Large intestine (tissue), 3 donors: ENCODE data around the gene VPS16. TPM values are rescaled to one million over a fixed set of nuclear protein-coding genes. Genes with fewer than 3 reads are reported as not detected.
"Not testable (repeated sequence)": the region's sequence is repeated elsewhere in the genome, so short reads cannot be mapped to it uniquely, and the experiment has no call there.

ENCODE experiments used
- DNase-seq, 2 donors: peaks; one replicate each; pipeline versions ENCODE4 v3.0.0 to v3.0.0-alpha.2; 2013
- H3K27ac ChIP-seq: one replicate; pipeline ENCODE4 v1.5.1; 2013; ENCODE audit warnings: low read length
- H3K27me3 ChIP-seq: 2 replicates; pipeline ENCODE4 v1.6.1; 2013; ENCODE audit warnings: low read length; ENCODE audit not compliant: control insufficient read depth, insufficient read depth
- H3K36me3 ChIP-seq: 2 replicates; pipeline ENCODE4 v1.6.1; 2013; ENCODE audit warnings: low read length; ENCODE audit not compliant: control insufficient read depth, insufficient read depth
- H3K4me1 ChIP-seq: one replicate; pipeline ENCODE4 v1.6.1; 2013; ENCODE audit warnings: low read length; ENCODE audit not compliant: control insufficient read depth, insufficient read depth
- H3K4me3 ChIP-seq: one replicate; pipeline ENCODE4 v1.5.1; 2013; ENCODE audit warnings: low read length
- H3K9me3 ChIP-seq: one replicate; pipeline ENCODE4 v1.6.1; 2013; ENCODE audit warnings: mild to moderate bottlenecking, low read depth, low read length, moderate library complexity; ENCODE audit not compliant: control insufficient read depth
- WGBS: methylation state at CpG from one replicate; pipeline ENCODE4 v1.1.5; 2013; ENCODE audit warnings: low lambda C conversion rate; ENCODE audit not compliant: insufficient coverage; 5-methylcytosine and 5-hydroxymethylcytosine counted together
- polyA plus RNA-seq: library from polyadenylated mRNA; unstranded; fragments of 120-200 nt; gene quantifications from one replicate; pipeline ENCODE4 v1.2.1, GENCODE V29; 2013

The VPS16 gene
- polyA plus RNA-seq, 1 donor, result 33.5 TPM

DNA sequence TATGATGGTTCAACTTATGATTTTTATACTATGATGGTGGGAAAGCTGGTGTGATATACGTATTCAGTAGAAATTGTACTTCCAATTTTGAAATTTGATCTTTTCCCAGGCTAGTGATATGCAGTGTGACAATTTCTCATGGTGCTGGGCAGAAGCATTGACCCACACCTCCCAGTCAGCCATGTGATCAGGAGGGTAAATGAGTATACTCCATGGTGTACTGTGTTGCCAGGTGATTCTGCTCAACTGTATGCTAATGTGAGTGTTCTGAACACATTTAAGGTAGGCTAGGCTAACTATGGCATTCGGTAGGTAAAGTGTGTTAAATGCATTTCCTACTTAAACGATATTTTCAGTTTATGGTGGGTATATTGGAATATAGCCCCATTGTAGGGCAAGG is 51.8 kb downstream of the VPS16 start:
- Histone ChIP-seq H3K9me3 (no peaks in the 10 kb centered on the region), H3K4me1 (no peaks in the 10 kb centered on the region), H3K27ac (no peak overlapping the region), H3K36me3 (no peaks in the 10 kb centered on the region), H3K27me3 (no peaks in the 10 kb centered on the region), H3K4me3 (no peak overlapping the region)
- no CpG with 5 or more reads among the region's 3 CpGs for WGBS
- DNase-seq, result peak in 1 of 2 donors; percentile 17

- DNase-seq, result no peak
- Histone ChIP-seq H3K4me3 (no peak overlapping the region), H3K27me3 (no peaks in the 10 kb centered on the region), H3K9me3 (no peaks in the 10 kb centered on the region), H3K4me1 (no peaks in the 10 kb centered on the region), H3K36me3 (no peaks in the 10 kb centered on the region), H3K27ac (no peak overlapping the region)
- no CpG with 5 or more reads among the region's 2 CpGs for WGBS
Measured at GRCh38 chr20:2894221-2894620, 53.7 kb downstream of the VPS16 start.

- not testable (repeated sequence) for H3K27me3 ChIP-seq, H3K4me3 ChIP-seq, H3K4me1 ChIP-seq, DNase-seq, H3K9me3 ChIP-seq, H3K36me3 ChIP-seq, H3K27ac ChIP-seq
- WGBS, result no CpG with 5 or more reads among the region's 3 CpGs
Measured at GRCh38 chr20:2895154-2895553, 54.6 kb downstream of the VPS16 start.

DNA sequence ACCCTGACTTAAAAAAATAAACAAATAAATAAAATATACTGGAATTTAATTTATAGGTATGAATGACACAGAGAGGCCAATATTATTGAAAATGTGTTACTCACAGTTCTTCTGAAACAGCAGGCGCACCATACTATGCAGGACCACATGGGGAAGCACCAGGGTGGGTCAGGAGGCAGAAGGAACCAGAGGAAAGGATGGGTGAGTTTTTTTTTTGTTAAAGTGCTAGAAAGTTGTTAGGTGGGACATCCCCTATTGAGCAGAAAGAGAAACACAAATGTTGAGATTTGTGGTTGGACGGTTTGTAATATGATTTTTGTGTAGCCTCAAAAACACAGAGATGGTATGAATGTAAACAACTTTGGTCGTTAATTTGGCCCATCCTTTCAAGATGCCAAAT is 58.7 kb downstream of the VPS16 start:
- H3K4me3 ChIP-seq, result no peak overlapping the region
- WGBS, result 83% methylated on average over 1 of the region's 3 CpGs
- no peak overlapping the region for H3K27ac ChIP-seq
- H3K27me3 ChIP-seq, result no peaks in the 10 kb centered on the region
- H3K9me3 ChIP-seq, result no peaks in the 10 kb centered on the region
- H3K36me3 ChIP-seq, result no peaks in the 10 kb centered on the region
- DNase-seq, result no peak
- H3K4me1 ChIP-seq, result no peaks in the 10 kb centered on the region

GRCh38 chr20:2900845-2901592 is 60.5 kb downstream of the VPS16 start:
- Histone ChIP-seq H3K36me3 (no peaks in the 10 kb centered on the region), H3K27me3 (no peaks in the 10 kb centered on the region), H3K9me3 (no peaks in the 10 kb centered on the region), H3K27ac (no peak overlapping the region), H3K4me3 (no peak overlapping the region), H3K4me1 (no peaks in the 10 kb centered on the region)
- no peak for DNase-seq
- no CpG with 5 or more reads among the region's 11 CpGs for WGBS

DNA sequence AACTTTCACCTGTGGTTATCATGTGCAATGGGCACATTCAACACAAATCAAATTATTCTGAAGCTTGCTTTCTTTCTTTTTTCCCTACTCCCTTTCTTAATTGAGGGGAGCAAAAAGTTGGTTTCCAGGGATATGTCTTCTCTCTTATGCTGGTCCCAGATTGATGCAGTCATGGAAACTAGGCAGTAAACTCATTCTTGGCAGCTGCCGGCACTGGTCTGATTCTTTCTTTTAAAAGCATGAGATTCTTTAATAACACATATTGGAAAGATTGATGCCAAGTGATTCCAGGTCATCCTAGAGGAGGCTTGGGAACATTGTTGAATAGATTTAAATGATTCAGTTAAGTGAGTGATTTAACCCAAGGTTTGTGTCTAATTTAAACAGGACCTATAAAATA is 61.7 kb downstream of the VPS16 start:
- Histone ChIP-seq H3K27ac (no peak overlapping the region), H3K4me3 (no peak overlapping the region), H3K36me3 (no peaks in the 10 kb centered on the region), H3K4me1 (no peaks in the 10 kb centered on the region), H3K27me3 (no peaks in the 10 kb centered on the region), H3K9me3 (no peaks in the 10 kb centered on the region)
- no peak for DNase-seq
- WGBS, result no CpG with 5 or more reads among the region's 1 CpG

- H3K27me3 ChIP-seq, result no peaks in the 10 kb centered on the region
- no peaks in the 10 kb centered on the region for H3K9me3 ChIP-seq
- no peak overlapping the region for H3K4me3 ChIP-seq
- 100% methylated on average over 2 of the region's 3 CpGs for WGBS
- DNase-seq, result no peak
- H3K4me1 ChIP-seq, result no peaks in the 10 kb centered on the region
- no peaks in the 10 kb centered on the region for H3K36me3 ChIP-seq
- no peak overlapping the region for H3K27ac ChIP-seq
Measured at GRCh38 chr20:2902818-2903217, 62.3 kb downstream of the VPS16 start.

- H3K27me3 ChIP-seq, result no peaks in the 10 kb centered on the region
- no peak overlapping the region for H3K27ac ChIP-seq
- no peak overlapping the region for H3K4me3 ChIP-seq
- no peaks in the 10 kb centered on the region for H3K9me3 ChIP-seq
- H3K36me3 ChIP-seq, result no peaks in the 10 kb centered on the region
- no peak for DNase-seq
- H3K4me1 ChIP-seq, result no peaks in the 10 kb centered on the region
- 100% methylated on average over 1 of the region's 6 CpGs for WGBS
Measured at GRCh38 chr20:2903686-2904085, 63.1 kb downstream of the VPS16 start.

DNA sequence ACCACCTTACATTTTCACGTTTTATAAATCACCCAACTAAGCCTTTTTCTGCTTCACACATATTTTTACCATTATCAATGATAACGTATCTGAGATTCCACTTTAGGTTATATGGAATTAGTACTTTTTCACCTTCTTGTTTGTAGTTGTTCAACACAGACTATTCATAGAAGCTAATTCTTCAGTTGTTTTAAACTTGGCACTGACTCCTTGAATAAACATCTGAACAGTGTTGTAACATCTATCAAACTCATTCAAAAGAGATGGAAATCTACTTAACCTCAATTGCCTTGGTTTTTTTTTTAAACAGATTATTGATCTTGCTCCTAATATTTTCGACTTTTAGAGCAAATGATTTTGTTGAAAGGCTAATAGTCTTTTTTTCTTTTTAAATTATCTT is 67.0 kb downstream of the VPS16 start:
- Histone ChIP-seq H3K4me1 (no peaks in the 10 kb centered on the region), H3K27me3 (no peaks in the 10 kb centered on the region), H3K27ac (no peak overlapping the region), H3K4me3 (no peak overlapping the region), H3K9me3 (no peaks in the 10 kb centered on the region), H3K36me3 (no peaks in the 10 kb centered on the region)
- DNase-seq, result no peak
- 83% methylated on average over 3 of the region's 3 CpGs for WGBS

- Histone ChIP-seq H3K27me3 (no peaks in the 10 kb centered on the region), H3K27ac (no peak overlapping the region), H3K9me3 (no peaks in the 10 kb centered on the region), H3K36me3 (no peaks in the 10 kb centered on the region), H3K4me3 (no peak overlapping the region), H3K4me1 (no peaks in the 10 kb centered on the region)
- WGBS, result 92% methylated on average over 2 of the region's 2 CpGs
- DNase-seq, result no peak
Measured at GRCh38 chr20:2909953-2910352, 69.4 kb downstream of the VPS16 start.

- DNase-seq, result no peak
- no peak overlapping the region for H3K27ac ChIP-seq
- no peaks in the 10 kb centered on the region for H3K9me3 ChIP-seq
- no peaks in the 10 kb centered on the region for H3K36me3 ChIP-seq
- H3K4me3 ChIP-seq, result no peak overlapping the region
- no peaks in the 10 kb centered on the region for H3K4me1 ChIP-seq
- no peaks in the 10 kb centered on the region for H3K27me3 ChIP-seq
Measured at GRCh38 chr20:2911200-2911599, 70.7 kb downstream of the VPS16 start.
